HG03575 (cell line): Measurements from ENCODE around the gene APBB3.

Experiments used
- ATAC-seq: cut with Tn5 transposase; IDR thresholded peaks from one replicate; pipeline ENCODE4 v1.9.1; 2021; ENCODE audit not compliant: unreplicated experiment, insufficient number of reproducible peaks, low FRiP score; ENCODE audit errors: extremely low read depth

The APBB3 gene

DNA sequence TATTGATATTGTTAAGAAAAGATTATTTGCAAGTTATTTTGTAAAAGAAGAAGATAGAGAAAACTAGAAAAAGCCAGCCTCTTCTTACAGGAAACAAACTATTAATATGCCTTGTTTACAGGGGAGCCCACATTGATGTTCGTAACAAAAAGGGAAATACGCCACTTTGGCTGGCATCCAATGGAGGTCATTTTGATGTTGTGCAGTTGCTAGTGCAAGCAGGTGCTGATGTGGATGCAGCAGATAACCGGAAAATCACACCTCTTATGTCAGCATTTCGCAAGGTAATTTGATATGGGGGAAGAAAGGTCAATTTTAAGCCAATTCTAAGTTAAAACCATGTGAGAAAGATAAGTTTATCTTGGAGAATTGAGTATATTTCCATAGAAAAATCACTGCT lies 54.5 kb downstream of the APBB3 start:
- ATAC-seq = no peak
